Activated CD4-positive, CD25-positive, alpha-beta regulatory T cell treated with anti-CD3 and anti-CD28 coated beads, Interleukin-2, amount 50 U/mL, for 24 hours (primary cell): Measurements from ENCODE around the gene B4GALNT3.

Experiments
- ATAC-seq, 2 donors: fragments of 150-1000 bp; cut with Tn5 transposase; one replicate each; pipeline ENCODE4 v1.10.0; 2021; ENCODE audit warnings: mild to moderate bottlenecking in 1 of 2, moderate library complexity in 1 of 2

The B4GALNT3 gene

GRCh38 chr12:541676-542324 lies 82.1 kb downstream of the B4GALNT3 start:
- ATAC-seq, result no peak

GRCh38 chr12:542395-543113 lies 82.8 kb downstream of the B4GALNT3 start:
- ATAC-seq, result no peak

GRCh38 chr12:543114-543451 lies 83.3 kb downstream of the B4GALNT3 start:
- no peak for ATAC-seq

- no peak for ATAC-seq
Observed at GRCh38 chr12:544142-544541, 84.4 kb downstream of the B4GALNT3 start.

GRCh38 chr12:544941-545635 lies 85.3 kb downstream of the B4GALNT3 start:
- no peak for ATAC-seq

GRCh38 chr12:545835-546234 lies 86.1 kb downstream of the B4GALNT3 start:
- ATAC-seq, result no peak

- no peak for ATAC-seq
Observed at GRCh38 chr12:546265-546919, 86.7 kb downstream of the B4GALNT3 start.

- peak; percentile 68 to 74 for ATAC-seq
Observed at GRCh38 chr12:546920-547845, 87.4 kb downstream of the B4GALNT3 start.

GRCh38 chr12:547883-548470 lies 88.2 kb downstream of the B4GALNT3 start:
- no peak for ATAC-seq

GRCh38 chr12:549476-550082 lies 89.8 kb downstream of the B4GALNT3 start:
- no peak for ATAC-seq

GRCh38 chr12:550473-551260 lies 90.9 kb downstream of the B4GALNT3 start:
- no peak for ATAC-seq

- ATAC-seq, result no peak
Observed at GRCh38 chr12:552466-552865, 92.7 kb downstream of the B4GALNT3 start.

GRCh38 chr12:553216-554000 lies 93.7 kb downstream of the B4GALNT3 start:
- ATAC-seq, result peak; percentile 17 to 44

- no peak for ATAC-seq
Observed at GRCh38 chr12:554001-554285, 94.2 kb downstream of the B4GALNT3 start.

- ATAC-seq, result no peak
Observed at GRCh38 chr12:556498-556897, 96.8 kb downstream of the B4GALNT3 start.

- ATAC-seq, result no peak
Observed at GRCh38 chr12:558580-558979, 98.8 kb downstream of the B4GALNT3 start.

- ATAC-seq, result no peak
Observed at GRCh38 chr12:559208-559905, 99.6 kb downstream of the B4GALNT3 start.

- ATAC-seq, result no peak
Observed at GRCh38 chr12:559906-560455, 100.2 kb downstream of the B4GALNT3 start.
